ENCODE measurements around the gene DNHD1. TPM values are rescaled to one million over a fixed set of nuclear protein-coding genes. Genes with fewer than 3 reads are reported as not detected.

Gene DNHD1
- total RNA-seq, 6 experiments from 2014 or later = 1.4 to 2.3 (median 1.6) TPM

- peaks cover 41% of the 10 kb centered on the region for H3K4me1 Mint-ChIP-seq (ENCODE audit: low read depth)
- DNase-seq = peak; percentile 96
- no peaks in the 10 kb centered on the region for H3K9me3 Mint-ChIP-seq
- H3K27ac Mint-ChIP-seq = no peak within 1 kb of the TSS; the same call in none of the 2 replicates
- H3K27me3 Mint-ChIP-seq (ENCODE audit: insufficient read depth) = peaks cover 2% of the 10 kb centered on the region
- H3K4me3 Mint-ChIP-seq = peak within 1 kb of the TSS; percentile 91; the same call in 1 of the 2 replicates
- peaks cover 56% of the 10 kb centered on the region for H3K36me3 Mint-ChIP-seq (ENCODE audit: low read depth)
- TF ChIP-seq CTCF (IDR thresholded peaks at IDR 0.05) = peak; percentile 70
These were observed 115.3 kb downstream of the DNHD1 start, which contains the start of gene TAF10 for GRCh38 chr11:6612213-6613041. TSS of gene TAF10 (minus strand) at chr11:6612216. CDS start at chr11:6612189, 27 bp downstream.

- TF ChIP-seq CTCF (IDR thresholded peaks at IDR 0.05) = no peak
- DNase-seq = no peak
- peaks cover 30% of the 10 kb centered on the region for H3K4me1 Mint-ChIP-seq (ENCODE audit: low read depth)
- peaks cover 46% of the 10 kb centered on the region for H3K36me3 Mint-ChIP-seq (ENCODE audit: low read depth)
- no peak overlapping the region for H3K27ac Mint-ChIP-seq
- peaks cover 2% of the 10 kb centered on the region for H3K27me3 Mint-ChIP-seq (ENCODE audit: insufficient read depth)
- no peak overlapping the region for H3K4me3 Mint-ChIP-seq
- no peaks in the 10 kb centered on the region for H3K9me3 Mint-ChIP-seq
These were observed 116.4 kb downstream of the DNHD1 start for GRCh38 chr11:6613496-6613895.

GRCh38 chr11:6614446-6614845, 117.4 kb downstream of the DNHD1 start:
- no peak overlapping the region for H3K4me3 Mint-ChIP-seq
- no peaks in the 10 kb centered on the region for H3K9me3 Mint-ChIP-seq
- H3K4me1 Mint-ChIP-seq (ENCODE audit: low read depth) = peaks cover 21% of the 10 kb centered on the region
- H3K27ac Mint-ChIP-seq = no peak overlapping the region
- H3K36me3 Mint-ChIP-seq (ENCODE audit: low read depth) = peaks cover 37% of the 10 kb centered on the region
- no peak for DNase-seq
- H3K27me3 Mint-ChIP-seq (ENCODE audit: insufficient read depth) = peaks cover 2% of the 10 kb centered on the region; the same call in 1 of the 2 replicates
- TF ChIP-seq CTCF (IDR thresholded peaks at IDR 0.05) = no peak

GRCh38 chr11:6615046-6615445, 118.0 kb downstream of the DNHD1 start:
- Mint-ChIP-seq H3K9me3 (no peaks in the 10 kb centered on the region), H3K4me1 (ENCODE audit: low read depth) (peaks cover 15% of the 10 kb centered on the region), H3K36me3 (ENCODE audit: low read depth) (peaks cover 31% of the 10 kb centered on the region), H3K27ac (no peak overlapping the region), H3K27me3 (ENCODE audit: insufficient read depth) (peaks cover 2% of the 10 kb centered on the region; the same call in 1 of the 2 replicates), H3K4me3 (no peak overlapping the region)
- no peak for TF ChIP-seq CTCF (IDR thresholded peaks at IDR 0.05)
- no peak for DNase-seq

- Mint-ChIP-seq H3K4me3 (0 out of 2 replicates have a peak overlapping the region, but pooled peaks have one; percentile 23), H3K27ac (peak overlapping the region; percentile 75; the same call in 1 of the 2 replicates), H3K36me3 (ENCODE audit: low read depth) (peaks cover 21% of the 10 kb centered on the region), H3K4me1 (ENCODE audit: low read depth) (peaks cover 5% of the 10 kb centered on the region), H3K27me3 (ENCODE audit: insufficient read depth) (peaks cover under 1% of the 10 kb centered on the region; the same call in 1 of the 2 replicates), H3K9me3 (no peaks in the 10 kb centered on the region)
- DNase-seq = peak; percentile 53
- TF ChIP-seq CTCF (IDR thresholded peaks at IDR 0.05) = no peak
These were observed 119.0 kb downstream of the DNHD1 start for GRCh38 chr11:6615882-6616585.
